ELR (cell line): ENCODE data around the gene PDE4D.
"Not testable (repeated sequence)": the region's sequence is repeated elsewhere in the genome, so short reads cannot be mapped to it uniquely, and the experiment has no call there.

ENCODE experiments used
- DNase-seq: peaks from one replicate; pipeline ENCODE4 v3.0.0-alpha.2; 2015; ENCODE audit warnings: low read depth

Gene PDE4D

DNA sequence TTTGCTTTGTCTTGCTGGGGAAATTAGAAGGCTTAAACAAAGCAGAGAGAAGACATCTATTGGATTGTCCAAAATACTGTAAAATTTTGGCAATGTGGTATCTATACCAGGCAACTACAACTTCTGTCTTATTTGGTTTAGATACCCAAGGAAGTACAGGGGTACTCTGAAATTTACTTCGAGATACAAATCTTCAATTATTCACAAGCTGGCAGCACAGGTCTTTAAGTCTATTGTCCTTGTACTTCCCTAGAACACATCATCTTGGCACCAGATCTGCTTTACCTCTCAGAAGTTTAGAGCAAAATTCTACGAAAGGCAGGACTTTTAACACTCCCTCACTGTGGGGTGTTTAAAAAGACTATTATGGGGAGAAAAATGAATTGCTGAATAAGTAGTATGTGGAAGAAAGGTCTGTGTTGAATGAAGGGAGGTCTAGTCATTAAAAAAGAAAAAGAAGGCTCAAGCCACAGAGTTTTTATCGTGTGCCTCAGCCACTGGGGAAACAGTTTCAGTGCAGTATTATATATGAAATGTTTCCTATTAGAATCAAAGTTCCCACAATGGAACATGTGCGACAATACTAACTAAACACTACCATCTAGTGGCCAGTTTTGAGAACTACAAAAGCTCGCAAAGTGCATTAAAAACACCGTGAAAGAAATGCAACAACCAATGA, 93.7 kb downstream of the PDE4D start:
- DNase-seq, result peak; percentile 77

DNA sequence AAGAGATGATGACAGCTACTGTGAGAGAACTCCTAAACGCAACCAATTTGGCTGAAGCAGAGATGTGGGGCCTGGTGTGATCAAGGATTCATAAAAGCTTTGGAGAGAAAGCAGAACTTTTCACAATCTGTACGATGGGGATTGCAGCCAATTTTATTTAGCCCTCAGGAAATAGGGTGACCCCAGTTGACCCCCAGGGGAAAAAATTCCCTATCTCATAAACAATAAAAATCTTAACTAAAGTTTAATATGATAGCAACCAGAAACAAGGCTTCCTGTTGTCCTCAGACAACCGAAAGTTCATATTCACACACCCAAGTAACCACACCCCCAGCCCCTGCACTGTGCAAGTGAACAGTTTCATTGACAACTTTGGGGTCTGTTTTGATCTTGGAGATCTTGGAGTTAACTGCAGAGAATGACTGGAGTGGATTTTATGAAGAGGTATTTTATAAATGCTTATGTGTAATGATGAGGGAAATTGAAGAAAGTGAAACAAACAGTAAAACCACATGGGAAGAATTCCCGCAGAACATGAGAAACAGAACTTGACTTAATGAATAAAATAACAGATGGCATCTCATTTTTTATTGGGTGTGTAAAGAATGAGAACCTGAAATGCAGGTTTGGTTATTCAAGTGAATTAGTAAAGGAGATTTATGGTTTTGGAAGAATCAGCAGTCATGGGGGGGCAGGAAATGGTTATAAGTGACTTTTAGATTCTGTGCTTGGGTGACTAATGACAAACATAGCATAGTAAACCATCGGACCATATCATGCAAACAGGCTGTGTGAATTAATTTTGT, 94.5 kb downstream of the PDE4D start:
- DNase-seq, result peak; percentile 65

DNA sequence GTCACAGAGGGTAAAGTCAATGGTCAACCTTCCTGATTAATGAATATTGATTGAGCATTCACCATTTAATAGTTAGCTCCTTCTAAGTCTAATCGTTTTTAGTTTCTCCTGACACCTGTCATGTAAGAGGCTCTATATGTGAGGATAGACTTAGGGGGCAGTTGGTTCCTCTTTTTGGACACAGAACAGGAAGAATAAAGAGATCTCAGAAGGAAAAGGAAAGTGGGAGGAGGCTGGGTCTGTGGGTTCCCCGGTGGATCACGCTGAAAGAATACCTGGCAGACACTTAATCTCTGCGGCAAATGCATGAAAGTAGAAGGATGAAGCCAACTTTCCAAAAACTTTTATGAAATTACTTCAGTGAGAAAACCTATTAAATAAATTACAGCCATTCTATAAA, 98.4 kb downstream of the PDE4D start:
- no peak for DNase-seq

DNA sequence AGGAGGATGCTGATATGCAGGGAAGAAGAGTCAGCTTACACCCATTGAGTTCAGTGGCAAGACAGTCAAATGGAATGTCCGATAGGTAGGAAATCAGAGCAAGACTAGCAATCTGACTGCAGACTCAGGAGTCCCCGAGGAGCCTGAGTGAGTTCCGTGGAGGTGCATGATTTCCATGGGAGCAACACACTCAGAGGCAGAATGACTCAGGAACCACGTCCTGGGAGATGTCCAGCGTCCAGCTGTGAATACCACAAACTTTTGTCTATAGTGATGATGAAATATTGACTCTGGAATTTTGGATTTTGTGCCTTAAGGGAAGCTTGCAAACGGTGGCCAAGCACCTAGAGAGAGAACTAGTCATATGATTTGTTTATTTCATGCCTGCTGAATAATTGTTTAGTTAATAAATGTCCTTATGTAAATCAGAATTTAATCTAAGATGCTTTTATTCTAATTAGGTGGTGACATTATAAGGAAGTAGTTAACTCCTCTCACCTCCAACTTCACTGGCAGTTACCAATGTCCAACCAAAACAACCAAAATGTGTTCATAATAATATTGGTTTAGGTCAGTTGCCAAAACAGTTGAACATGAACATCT, 100.4 kb downstream of the PDE4D start:
- DNase-seq, result peak; percentile 96

DNA sequence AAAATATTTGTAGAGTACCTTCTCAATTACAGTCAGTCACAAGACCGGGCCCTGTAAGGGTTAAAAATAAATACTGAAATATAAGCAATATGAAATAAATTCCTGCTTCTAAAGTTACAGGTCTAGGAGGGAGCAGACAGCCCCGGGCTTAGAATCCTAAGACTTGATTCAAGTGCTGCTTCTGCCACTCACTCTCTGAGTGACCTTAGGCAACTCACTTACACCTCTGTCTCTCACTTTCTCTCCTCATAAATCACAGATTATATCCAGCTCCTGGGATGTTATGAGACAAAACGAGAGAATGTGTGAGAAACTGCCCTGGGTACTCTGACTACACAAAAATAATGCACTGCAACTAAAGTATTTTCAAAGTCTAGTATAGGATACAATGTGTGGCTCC, 101.9 kb downstream of the PDE4D start:
- DNase-seq, result no peak

DNA sequence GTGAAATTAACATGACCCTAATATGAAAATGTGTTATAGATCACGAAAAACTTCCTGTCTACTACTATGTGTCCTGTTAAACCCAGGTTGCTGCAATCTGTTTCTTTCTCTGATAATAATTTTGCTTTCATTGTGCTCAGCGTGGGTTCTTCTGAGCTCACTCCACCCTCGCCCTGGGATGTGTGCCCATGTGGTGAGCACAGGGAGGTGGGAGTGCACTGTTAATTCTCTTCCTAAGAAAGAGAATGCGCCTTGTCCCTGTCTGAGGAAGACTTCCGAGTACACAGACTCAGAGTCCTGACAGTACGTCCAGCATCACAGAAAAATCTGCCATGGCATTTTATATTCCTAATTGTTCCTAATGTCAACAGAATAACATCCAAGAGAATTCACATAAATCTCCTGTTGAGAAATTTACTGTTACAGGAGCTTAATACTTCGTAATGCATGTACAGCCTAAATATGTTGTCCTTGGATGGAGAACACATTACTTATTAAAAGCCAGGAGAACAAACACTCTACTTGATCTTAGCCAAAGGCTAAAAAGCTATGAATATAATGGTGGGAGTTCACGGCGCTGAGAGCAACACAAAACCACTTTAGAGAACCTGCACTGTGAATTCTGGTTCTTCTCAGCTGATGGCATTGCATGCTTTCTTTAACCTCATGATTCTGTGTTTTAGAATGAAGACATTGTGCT, 102.6 kb downstream of the PDE4D start:
- DNase-seq, result no peak

DNA sequence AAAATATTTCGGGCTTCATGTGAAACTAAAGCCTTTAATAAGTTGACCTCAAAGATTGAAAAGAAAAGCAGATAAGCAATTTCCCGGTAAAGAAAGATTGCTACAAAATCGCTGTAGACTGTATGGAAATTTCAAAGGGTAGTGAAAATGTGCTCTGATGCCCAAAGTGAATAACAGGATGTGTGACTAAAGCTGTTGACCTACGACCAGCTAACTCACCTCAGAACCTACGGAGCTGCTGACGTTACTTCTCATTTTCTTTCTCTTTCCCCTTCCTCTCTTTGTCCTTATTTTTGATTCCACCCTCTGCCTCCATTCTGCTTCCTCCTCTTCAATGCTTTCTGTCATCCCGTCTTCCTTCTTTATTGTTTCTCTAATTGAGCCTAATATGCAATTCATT, 103.2 kb downstream of the PDE4D start:
- DNase-seq, result peak; percentile 75

DNA sequence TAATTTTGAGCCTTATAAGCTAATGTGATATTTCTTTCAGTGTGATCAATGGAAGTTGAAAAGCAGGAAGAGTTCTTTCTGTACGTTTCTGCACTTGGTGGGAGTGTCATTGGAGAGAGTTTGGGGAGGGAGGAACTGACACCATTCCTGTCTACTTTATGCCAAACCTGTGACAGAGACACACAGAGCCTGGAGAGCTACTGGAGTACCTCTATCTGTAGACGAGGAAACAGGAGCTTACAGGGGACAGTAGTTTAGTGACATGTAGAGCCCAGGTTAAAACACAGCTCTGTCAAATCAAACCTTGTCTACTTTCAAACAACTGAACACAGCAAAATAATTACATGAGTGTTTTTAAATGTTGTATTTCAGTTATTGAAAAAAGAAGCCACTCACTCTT, 103.6 kb downstream of the PDE4D start:
- no peak for DNase-seq

DNA sequence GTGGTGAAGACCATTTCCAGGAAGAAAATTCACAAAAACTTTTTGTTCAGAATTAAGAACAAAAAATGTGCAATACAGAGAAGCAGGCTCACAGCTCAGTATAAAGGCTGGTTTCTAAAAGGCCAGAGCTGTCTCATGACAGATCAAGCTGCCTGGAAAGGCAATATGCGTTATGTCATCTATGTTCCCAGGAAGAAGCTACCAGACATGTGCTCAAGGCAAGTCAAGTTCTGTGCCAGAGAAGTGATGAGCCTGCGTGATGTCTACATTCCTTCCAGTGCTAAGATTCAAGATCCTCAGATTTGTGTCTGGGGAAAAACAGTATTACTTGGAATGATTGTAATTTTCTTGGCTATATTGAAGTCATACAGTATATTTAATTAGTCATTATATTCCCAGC, 104.3 kb downstream of the PDE4D start:
- no peak for DNase-seq

DNA sequence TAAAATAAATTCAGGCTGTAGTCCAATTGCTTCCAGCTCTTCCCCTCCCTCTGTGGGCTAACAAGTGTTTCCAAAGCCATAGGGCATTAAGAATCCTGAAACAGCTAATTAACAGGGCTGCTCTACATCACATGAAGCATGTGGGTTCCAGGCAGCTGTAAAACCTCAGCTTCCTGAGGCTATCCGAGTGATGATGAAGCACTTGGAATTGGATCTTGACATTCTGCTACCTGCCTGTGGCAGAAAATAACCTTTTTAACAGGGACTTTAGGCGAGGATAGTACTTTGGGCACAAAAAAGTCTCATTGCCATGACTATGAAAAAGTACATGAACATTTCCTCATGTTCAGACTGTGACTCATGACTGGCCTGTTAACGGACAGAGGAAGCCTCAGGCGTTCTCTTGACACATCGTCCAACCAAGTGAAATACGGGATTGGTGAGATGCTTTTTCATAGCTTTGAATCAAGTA, 107.2 kb downstream of the PDE4D start:
- peak; percentile 97 for DNase-seq

DNA sequence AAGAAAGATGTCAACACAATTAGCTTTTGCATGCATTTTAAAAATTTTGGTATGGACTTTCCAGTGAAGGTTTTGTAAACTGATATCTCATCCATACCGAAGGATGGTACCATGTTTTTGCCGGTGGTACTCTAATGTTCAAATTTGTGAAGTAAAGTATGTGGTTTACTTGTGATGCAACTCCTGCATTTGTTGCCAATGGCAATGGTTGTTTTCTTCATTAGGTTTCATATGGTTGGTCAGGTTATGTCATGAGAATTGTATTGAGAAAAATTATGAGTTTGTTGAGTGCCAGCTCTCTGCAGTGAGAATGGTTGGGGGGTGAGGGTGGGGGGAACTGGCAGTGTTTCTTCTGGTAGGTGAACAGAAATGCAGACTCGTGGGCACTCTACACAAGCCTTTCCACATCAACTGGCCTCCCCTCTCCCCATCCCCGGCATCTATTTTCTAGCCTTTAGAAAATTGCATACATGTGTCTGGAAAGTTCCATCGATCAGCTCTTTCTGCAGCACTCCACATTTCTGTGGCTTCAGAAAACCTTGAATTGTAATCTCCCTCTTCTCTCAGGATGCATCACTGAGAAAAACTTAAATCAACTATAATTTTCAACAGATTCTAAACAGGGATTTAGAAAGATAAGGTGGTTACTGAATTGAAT, 107.7 kb downstream of the PDE4D start:
- no peak for DNase-seq

DNA sequence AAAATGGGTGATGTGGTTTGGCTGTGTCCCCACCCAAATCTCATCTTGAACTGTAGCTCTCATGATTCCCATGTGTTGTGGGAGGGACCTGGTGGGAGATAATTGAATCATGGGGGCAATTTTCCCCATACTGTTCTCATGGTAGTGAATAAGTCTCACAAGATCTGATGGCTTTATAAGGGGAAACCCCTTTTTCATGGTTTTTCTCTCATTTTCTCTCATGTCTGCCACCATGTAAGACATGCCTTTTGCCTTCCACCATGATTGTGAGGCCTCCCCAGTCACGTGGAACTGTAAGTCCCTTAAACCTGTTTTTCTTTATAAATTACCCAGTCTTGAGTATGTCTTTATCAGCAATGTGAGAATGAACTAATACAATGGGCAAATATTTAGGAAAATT, 108.8 kb downstream of the PDE4D start:
- not testable (repeated sequence) for DNase-seq

DNA sequence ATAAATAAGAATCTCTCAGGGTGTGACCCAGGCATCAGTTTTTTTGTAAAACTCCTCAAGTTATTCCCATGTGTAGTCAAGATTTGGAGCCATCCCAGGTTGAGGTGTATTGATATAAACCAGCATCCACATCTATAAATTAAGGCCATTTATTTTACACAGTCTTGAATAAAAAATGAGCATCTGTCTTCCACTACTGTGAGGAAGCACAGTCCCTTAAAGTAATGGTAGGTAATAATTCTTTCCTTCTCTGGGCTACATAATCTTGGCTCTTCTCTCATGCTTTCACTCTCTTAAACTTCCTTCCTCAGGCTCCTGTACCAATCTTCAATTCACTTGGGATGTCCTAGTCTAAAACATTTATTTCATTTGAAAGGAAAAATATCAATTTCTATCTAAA, 110.3 kb downstream of the PDE4D start:
- no peak for DNase-seq

DNA sequence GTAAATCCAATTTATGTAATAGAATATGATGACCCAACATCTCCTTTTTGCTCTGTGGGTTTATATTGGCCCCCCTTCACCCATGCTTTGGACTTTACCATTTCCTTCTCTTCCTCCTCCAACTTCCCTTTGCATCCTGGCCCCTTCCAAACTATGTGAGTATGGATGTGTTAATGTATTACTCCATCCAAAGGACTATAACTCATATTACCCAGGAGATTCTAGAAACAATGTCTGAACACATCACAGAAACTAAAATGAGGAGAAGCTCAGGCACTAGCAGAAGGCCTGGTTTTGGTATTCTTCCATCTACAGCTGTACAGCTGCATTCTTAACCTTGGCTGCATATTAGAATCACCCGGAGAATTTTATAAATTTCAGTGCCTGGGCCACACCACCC, 110.7 kb downstream of the PDE4D start:
- no peak for DNase-seq

DNA sequence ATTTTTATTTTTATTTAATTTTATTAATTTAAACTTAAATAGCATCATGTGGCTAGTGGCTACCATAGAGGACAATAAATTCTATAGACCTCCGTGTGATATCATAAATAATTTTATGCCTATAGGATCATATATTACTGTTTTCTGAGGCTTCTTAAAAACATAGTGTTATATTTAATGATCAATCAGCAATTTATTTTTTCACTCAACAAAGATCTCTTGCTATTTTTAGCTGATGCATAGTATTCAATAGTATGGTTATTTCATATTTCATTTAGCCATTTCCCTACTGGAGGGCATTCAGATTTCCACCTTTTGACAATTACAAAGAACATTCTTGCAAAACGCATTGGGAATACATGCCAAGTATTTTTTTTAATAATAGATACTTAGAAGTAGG, 114.1 kb downstream of the PDE4D start:
- no peak for DNase-seq

DNA sequence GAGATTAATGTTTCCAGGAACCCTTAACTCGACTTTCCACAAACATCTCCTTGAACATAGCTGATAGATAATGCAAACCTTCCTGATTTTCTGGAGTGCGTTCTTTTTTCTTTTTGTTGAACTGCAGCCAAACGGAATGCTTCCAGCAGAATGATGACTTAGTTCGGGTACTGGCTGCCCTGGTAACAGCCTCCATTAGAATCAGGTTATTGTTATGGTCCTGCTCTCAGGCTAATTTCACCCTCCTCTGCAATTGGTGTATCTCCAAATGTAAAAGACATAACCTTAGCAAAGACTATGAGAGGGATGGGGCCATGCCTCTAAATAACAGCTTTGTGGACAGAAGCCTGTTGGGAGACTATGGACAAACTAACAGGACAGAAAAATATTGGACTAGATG, 116.5 kb downstream of the PDE4D start:
- DNase-seq, result no peak

DNA sequence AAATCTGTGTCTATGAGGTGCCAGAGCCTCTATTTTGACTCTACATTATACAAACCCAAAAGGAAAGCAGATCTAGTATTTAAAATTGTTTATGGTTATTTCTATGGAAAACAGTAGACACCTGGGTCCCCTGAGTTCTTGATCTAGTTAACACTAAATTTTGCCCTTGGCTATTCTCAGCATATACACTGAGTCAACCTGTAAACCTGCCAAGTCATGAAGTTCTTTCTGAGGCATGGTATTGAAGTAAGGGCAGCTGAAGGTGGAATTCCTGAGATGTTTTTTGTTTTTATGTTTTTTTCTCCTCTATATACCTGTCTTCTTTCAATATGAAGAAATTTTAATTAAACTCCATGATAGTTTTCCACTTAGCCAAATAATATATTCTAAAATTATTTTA, 120.2 kb downstream of the PDE4D start:
- DNase-seq, result peak; percentile 80

DNA sequence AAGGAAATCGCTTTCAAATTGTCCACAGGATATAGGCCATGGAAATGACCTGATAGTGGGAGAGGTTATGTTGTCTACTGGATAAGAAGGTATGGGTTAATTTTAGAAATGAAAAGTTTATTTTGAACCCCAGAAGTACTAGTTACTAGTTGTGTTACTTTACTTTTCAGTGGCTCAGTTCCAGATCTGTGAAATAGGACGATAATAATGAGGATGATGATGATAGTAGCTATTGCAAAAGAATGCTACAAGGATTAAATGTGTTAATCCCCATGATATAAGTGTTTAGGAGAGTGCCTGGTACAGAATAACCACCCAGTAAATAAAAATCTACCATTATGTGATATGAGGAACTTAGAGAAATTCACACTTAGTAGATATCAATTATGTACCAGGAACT, 120.8 kb downstream of the PDE4D start:
- DNase-seq, result no peak

DNA sequence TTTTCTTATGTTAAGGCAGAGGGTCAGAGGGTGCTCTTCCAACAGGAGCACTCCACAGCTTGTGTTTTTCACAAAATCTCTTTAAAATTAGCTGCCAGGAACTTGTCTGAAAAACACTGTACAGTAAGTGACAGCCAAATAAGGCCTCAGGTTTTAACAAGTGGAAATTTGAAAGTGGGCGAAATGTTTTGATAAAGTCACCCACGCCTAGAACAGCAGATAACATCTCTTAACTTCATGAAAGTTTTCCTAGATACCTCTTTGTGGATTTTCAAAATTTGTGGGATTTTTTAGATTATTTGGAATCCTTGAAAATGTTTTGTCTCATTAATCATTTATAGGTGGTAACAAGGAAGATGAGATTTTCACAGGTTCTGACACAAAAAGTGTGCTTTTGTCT, 121.3 kb downstream of the PDE4D start:
- no peak for DNase-seq

DNA sequence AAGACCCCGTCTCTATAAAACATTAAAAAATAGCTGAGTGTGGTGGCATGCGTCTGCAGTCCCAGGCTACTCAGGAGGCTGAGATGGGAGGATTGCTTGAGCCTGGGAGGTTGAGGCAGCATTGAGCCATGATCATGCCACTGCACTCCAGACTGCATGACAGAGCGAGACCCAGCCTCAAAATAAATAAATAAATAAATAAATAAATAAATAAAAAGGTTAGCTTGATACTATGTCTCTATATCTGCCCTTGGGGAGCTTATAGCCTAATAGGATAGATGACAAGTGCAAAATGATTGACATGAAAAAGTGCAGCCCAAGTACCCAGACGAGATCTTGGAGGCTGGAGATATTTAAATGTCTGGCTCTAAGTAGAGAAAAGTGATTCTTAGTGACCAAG, 122.6 kb downstream of the PDE4D start:
- DNase-seq, result no peak

DNA sequence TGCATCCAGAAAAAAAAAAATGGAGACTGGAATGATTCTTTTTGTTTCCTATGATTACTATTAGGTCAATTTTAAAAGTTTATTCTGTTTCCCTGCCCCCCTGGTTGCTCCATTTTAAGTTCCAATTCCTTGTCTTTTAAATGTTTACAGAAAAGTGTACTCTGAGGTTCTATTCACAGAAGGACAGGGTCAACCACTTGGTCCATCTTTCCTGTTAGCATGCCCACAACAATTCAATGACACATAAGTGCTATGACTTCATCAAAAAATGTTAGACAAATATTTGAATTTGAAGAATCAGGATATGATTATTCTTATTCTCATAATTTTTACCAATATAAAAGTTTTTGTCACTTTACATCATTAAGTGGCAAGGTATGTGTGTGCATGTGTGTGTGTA, 123.7 kb downstream of the PDE4D start:
- peak; percentile 75 for DNase-seq

DNA sequence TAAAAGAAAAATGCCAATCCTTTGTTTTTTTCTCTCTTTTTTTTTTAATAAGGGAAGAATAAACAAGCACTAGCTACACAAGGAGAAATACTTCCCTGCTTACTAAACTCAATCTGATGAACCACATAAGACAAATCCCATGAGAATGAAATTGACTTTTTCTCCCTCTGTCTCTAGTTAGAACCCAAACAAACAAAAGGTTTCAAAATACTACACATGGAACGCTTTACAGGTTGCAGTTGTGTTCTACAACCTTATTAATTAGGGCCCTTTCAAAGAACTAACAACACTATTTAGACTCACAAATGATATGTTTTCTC, 124.5 kb downstream of the PDE4D start:
- DNase-seq, result no peak
